ENCODE data around the gene MT2A. TPM values are rescaled to one million over a fixed set of nuclear protein-coding genes. Genes with fewer than 3 reads are reported as not detected.

Gene MT2A
- total and polyA plus RNA-seq, 2 of the 13 experiments (the other 11 are each of a cell fraction or from before 2014, with no cell fraction given) = 135 to 371 TPM

DNA sequence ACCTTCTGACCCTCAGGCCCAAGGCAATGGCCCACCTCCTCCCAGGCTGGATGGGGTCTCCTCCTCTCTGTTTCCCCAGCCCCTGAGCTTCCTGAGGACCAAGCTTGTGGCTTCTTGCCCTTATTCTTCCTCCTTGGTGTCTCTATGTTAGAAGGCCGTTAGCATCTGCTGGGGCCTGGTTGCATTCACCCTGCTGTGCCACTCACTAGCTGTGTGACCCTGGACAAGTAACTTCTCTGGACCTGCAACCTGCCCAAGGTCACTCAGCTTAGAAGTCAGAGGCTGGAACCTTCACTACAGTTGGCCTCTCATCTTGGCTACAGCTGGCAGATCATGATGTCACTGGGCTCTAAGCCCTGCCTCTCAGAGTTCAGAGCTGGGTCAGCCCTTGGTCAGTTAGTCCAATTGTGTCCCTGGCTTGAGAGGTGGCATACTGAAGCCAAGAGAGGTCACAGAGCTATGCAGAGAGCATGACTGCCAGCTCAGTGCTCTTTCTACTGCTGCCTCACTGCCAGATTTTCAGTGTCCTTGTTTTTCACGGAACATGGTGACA lies 3.0 kb downstream of the MT2A start (continued):
- no peak for TF ChIP-seq NAIF1 (CRISPR knock-in tag; IDR thresholded peaks at IDR 0.05; ENCODE audit: borderline replicate concordance)
- TF ChIP-seq TEAD3 (CRISPR knock-in tag; optimal IDR thresholded peaks at IDR 0.05; ENCODE audit: borderline replicate concordance) = peak; percentile 51
- TF ChIP-seq KDM1A (CRISPR knock-in tag; IDR thresholded peaks at IDR 0.05) = 0 out of 2 replicates have a peak, but pooled peaks have one; percentile 51
- peak; percentile 93 for TF ChIP-seq ZNF768 (CRISPR knock-in tag; IDR thresholded peaks at IDR 0.05)
- TF ChIP-seq, protein P1, sequence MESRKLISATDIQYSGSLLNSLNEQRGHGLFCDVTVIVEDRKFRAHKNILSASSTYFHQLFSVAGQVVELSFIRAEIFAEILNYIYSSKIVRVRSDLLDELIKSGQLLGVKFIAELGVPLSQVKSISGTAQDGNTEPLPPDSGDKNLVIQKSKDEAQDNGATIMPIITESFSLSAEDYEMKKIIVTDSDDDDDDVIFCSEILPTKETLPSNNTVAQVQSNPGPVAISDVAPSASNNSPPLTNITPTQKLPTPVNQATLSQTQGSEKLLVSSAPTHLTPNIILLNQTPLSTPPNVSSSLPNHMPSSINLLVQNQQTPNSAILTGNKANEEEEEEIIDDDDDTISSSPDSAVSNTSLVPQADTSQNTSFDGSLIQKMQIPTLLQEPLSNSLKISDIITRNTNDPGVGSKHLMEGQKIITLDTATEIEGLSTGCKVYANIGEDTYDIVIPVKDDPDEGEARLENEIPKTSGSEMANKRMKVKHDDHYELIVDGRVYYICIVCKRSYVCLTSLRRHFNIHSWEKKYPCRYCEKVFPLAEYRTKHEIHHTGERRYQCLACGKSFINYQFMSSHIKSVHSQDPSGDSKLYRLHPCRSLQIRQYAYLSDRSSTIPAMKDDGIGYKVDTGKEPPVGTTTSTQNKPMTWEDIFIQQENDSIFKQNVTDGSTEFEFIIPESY (CRISPR knock-in tag; IDR thresholded peaks at IDR 0.05) = no peak
- peak; percentile 91 for TF ChIP-seq ZMYM3 (CRISPR knock-in tag; IDR thresholded peaks at IDR 0.05)
- TF ChIP-seq RXRA (CRISPR knock-in tag; IDR thresholded peaks at IDR 0.05) = peak; percentile 84
- TF ChIP-seq RFX5 (IDR thresholded peaks at IDR 0.05; ENCODE audit: low read depth, low read length) = peak; percentile 47; the same call in 1 of the 2 replicates
- TF ChIP-seq MED1 (CRISPR knock-in tag; IDR thresholded peaks at IDR 0.05) = peak; percentile 70
- TF ChIP-seq, protein P2, sequence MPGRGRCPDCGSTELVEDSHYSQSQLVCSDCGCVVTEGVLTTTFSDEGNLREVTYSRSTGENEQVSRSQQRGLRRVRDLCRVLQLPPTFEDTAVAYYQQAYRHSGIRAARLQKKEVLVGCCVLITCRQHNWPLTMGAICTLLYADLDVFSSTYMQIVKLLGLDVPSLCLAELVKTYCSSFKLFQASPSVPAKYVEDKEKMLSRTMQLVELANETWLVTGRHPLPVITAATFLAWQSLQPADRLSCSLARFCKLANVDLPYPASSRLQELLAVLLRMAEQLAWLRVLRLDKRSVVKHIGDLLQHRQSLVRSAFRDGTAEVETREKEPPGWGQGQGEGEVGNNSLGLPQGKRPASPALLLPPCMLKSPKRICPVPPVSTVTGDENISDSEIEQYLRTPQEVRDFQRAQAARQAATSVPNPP (CRISPR knock-in tag; IDR thresholded peaks at IDR 0.05) = no peak
- peak in 1 of 2 experiments; percentile 41; a peak in 1 of 4 replicates for TF ChIP-seq NR2F1 (CRISPR knock-in tag; IDR thresholded peaks at IDR 0.05)
- TF ChIP-seq HNF4A (CRISPR knock-in tag; IDR thresholded peaks at IDR 0.05) = 0 out of 2 replicates have a peak, but pooled peaks have one; percentile 10
- TF ChIP-seq TFAP4 (IDR thresholded peaks at IDR 0.05; ENCODE audit: borderline replicate concordance, low read depth) = peak; percentile 89
- TF ChIP-seq HNF1B (CRISPR knock-in tag; IDR thresholded peaks at IDR 0.05) = peak; percentile 71; the same call in 1 of the 2 replicates
- peak; percentile 50 for TF ChIP-seq CREB1 (IDR thresholded peaks at IDR 0.05)
- no peak for TF ChIP-seq CREB1 (CRISPR knock-in tag; IDR thresholded peaks at IDR 0.05)
